Fibroblast of peridontal ligament (primary cell): Measurements from ENCODE around the gene ALKBH5.

Source experiments
- DNase-seq: peaks from one replicate; pipeline ENCODE4 v3.0.0-alpha.2; 2010; ENCODE audit errors: extremely low read depth

Gene ALKBH5

GRCh38 chr17:18245038-18245776 lies 61.6 kb downstream of the ALKBH5 start:
- no peak for DNase-seq

GRCh38 chr17:18246109-18246725 lies 62.6 kb downstream of the ALKBH5 start:
- no peak for DNase-seq

DNA sequence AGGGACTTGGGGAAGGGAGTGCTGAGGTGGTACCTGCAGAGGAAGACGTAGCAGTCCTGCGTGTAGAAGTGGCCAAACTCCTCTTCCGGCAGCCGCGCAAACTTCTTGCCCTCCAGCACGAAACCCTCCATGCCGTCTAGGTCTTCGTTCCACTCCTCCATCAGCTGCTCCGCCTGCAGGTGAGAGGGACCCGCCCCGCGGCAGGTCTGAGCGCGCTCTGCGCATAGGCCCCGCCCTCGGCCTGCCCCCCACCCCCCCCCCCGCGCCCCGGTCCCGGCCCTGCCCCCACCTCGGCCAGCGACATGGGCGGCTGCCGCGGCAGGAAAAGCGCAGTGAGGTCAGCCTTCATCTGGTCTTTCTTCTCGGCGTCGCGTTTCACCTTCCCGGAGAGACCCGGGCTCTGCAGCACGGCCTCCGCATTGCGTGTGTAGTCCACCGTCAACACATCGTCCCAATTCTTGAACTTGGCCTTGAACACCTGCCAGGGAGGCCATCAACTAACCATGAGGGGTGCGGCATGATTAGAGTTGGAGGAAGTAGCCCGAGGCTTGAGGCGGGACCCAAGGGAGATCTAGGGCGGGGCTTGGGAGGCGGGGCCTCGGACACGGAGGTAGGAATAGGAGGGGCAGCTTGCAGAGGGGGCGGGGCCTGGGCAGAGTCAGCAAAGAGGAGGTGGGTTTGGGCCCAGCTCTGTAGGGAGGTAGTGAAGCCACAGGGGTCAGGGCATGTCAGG lies 63.4 kb downstream of the ALKBH5 start:
- DNase-seq, result no peak

DNA sequence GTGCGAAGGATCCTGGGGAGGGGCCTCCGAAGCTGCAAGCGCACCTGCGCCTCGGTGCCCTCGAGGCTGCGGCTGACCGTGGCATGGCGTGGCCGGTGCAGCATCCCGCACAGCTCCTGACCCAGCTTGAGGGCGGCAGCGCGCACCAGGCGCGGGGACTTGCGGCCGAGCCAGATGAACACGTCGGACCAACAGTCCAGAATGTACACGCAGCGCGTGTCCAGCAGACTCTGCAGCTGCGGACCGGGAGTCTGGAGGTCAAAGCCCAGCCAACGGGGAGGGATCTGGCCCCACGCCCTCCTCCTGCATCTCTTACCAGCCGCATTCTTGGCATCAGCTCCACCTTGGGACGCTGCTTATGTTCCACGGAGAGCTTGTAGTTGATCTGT lies 64.0 kb downstream of the ALKBH5 start:
- DNase-seq, result no peak

GRCh38 chr17:18248300-18248731 lies 64.7 kb downstream of the ALKBH5 start:
- DNase-seq, result peak; percentile 70

DNA sequence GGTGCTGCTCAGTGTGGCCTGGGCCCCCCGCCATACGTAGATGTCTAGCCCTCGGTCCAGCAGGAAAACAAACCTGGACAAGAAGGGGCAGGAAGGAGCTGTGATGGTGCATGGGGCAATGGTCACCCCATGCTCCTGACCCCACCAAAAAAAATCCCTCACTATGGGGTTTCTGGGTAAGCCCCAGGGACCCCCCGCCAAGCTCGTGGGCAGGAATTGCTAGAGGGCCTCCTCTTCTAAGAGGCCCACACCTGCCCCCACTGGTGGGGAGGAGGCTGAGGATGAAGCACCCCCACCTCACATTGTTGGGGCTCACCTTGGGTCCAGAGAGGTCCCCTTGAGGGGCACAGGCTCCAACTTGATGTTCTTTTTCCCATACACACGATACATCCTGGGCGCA lies 65.2 kb downstream of the ALKBH5 start:
- DNase-seq, result no peak

- DNase-seq, result no peak
Observed at GRCh38 chr17:18250259-18250658, 66.6 kb downstream of the ALKBH5 start.

DNA sequence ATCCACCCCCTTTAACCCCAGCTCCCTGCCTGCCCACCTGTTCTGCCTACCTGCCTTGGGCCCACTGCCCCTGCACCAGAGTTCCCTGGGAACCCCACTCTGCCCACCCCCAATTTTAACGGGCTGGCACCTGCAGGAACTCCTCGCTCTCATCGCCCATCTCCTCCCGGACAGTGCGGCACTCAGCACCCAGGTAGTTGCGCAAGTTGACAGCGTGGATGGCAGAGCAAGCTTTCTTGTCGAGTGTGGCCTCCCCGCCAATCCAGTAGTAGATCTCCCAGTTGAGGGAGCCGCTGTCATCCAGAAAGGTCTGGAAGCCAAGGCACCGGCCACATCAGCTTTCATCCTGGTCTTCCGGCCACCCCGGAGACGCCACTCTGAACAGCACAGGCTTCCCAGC lies 67.1 kb downstream of the ALKBH5 start:
- no peak for DNase-seq

DNA sequence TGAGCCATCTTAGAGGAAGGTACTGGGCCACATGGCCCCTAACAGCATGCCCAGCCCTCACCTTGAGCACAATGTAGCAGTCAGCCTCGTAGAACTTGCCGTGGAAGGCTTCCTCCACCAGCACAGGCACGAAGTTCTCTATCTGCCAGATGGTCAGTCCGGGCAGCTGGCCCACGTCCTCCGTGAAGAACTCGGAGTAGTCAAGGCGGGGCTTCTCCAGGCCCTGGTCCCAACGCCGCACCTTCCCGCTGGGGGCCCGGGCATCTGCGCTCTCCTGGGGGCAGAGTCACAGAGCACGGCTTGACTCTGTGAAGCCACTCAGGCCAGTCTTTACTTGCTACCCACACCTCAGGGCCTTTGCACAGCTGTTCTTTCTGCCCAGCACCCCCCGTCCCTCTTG lies 67.6 kb downstream of the ALKBH5 start:
- DNase-seq, result no peak

GRCh38 chr17:18252160-18252559 lies 68.5 kb downstream of the ALKBH5 start:
- DNase-seq, result no peak

DNA sequence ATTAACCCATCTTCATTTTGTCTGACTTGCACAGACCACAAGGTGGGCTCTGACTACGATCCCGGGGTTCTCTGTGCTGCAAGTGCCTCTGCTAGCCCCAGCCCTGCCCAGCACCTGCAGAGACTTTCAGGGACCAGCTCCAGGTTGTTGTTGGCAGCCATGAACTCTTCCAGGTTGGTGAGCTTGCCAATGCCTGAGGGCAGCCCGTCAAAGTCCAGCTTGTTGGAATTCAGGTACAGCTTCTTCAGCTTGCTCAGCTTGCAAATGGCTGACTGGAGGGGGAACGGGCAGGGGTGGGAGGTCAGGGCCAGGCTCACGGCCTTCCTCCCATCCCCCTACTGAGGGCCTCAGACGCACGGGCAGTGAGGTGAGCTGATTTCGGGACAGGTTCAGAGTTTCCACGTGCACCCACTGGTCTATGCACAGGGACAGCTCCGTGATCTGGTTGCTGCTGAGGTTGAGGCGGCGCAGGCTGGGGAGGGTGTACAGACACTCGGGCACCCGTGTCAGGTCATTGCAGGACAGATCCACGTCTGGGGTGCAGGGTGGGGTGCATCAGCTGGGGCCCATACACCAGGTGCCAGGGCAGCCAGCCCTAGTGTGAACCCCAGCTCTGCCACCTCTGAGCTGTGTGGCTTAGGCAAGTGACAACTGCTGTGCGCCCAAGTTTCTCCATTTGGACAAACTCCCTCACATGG lies 69.7 kb downstream of the ALKBH5 start:
- no peak for DNase-seq

DNA sequence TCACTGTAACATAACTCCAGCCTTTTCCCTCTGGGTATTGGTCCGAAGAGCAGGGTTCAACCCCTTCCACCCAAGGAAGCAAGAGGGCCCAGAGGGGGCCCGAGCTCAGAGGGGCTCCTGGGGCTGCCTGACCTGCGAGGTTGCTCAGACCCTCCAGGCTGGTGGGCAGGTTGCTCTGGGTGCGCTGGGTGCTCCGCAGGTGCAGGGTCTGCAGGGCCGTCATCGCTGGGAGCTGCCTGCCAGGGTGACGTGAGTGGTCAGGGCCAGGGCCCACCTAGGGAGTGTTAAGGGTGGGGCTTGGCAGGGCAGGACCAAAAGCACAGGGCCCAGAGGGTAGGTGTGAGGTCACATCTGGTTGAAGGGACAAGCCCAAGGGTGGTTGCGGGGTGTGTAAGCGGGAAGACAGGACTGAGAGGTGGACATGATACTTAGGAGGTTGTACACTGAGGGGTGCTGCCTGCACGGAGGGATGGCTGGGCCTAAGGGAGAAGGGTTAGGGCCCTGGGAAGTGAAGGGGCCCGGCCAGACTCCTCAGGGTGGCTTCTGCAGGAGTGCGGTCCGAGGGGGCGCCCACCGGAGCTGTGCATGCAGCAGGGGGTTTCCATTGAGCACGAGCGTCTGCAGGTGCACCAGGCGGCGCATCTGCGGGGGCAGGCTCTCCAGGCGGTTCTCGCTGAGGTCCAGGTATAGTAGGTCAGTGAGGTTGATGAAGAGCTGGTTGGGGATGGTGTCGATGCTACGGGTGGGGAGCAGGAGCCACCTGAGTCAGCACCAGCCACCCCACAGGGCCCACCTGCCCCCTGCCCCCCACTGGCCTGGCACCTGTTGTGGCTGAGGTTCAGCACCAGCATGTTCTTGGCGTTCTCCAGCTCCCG lies 70.6 kb downstream of the ALKBH5 start:
- DNase-seq, result no peak

GRCh38 chr17:18254888-18255649 lies 71.4 kb downstream of the ALKBH5 start:
- DNase-seq, result no peak

GRCh38 chr17:18256351-18256750 lies 72.7 kb downstream of the ALKBH5 start:
- no peak for DNase-seq

DNA sequence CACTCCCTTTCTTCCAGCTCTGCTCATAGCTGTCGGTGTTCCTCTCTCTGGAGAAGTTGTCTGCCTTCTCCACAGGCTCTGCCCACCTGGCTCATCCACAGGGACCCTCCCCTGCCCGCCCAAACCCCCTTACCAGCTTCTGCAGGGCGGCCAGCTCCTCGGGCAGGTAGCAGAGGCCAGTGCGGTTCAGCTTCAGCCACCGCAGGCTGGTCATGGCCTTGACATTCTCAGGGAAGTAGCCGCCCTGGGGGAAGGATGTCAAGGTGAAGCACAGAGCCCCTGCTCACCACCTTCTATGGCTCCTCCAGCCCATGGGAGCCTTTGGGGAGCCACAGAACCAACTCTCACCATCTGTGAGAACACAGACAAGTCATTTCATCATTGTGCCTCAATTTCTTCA lies 73.1 kb downstream of the ALKBH5 start:
- DNase-seq, result no peak

DNA sequence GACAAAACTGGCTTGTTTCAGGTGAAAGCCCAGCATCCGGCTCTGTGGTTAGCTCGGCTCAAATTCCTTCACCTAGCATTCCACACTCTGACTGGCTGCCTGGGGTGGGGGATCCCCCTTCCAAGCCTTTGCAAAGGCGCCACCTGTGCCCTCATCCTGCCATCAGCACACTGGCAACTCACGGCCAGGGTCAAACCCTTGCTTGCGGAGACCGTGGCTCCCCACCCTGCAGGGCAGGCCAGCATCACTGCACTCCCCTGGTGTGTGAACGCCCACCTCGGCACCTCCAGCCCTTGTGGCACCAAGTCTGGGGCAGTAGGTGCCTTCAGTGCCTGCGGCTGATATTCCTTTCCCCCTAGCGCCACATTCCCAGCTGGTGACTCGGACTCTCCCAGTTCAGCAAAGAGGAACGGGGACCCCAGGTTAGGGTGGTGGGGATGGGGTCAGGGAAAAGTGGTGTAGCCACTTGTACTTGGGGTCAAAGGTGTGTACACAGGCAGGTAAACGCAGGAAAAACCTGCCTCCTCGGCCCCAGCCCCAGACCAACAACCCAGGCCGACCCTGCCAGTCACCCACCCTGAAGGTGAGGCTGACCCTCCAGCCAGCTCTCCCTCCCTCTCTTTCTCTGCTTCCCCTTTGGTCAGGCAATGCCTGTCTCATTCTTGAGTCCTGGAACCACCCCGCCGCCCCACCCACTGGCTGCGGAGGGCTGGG lies 73.8 kb downstream of the ALKBH5 start:
- no peak for DNase-seq

DNA sequence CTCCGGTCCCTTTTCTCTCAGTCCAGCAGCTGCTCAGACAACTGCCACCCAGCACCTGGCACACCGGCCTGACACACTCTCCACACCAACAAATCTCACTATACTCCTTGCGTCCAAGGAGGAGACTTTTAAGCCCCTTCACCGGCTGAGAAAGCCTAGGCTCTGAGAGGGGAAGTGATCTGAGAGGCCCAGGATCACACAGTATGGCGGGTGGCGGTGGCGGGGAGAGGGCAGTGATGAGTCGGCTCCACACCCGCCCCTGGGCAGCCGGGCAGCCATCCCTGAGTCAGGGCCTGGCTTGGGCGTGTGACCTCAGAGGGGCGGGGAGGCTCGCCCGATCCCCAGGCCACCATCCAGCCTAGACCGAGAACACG lies 74.3 kb downstream of the ALKBH5 start:
- peak; percentile 56 for DNase-seq

DNA sequence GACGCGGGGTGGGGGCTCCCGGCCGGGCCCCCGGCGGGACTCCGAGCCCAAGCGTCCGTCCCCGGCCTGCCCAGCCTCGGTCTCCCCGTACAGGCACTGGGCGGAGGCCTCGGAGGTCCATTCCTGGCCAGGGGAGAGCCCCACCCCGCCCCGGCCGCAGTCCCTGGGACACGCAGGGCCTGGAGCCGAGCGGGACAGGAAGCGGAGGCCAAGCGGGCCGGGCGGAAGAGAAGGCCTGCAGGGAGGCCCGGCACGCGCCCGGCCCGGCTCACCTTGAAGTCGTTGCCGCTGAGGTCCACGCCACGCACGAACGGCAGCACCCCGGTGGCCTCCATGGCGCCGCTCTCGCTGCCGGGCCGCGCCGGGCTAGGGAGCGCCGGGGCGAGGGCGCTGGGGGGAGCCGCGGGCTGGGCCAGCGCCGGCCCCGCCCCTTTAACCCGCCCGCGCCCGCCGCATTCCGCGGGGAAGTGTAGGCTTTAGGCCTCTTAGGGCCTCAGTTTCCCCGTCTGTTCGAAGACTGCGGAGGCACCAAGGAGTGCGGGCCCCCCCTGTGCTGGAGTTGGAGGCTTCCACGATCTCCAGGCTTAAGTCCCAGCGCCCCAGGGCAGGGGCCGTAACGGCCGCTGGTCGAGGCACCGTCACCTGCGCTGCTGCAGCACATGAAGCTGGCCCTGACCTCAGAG lies 74.9 kb downstream of the ALKBH5 start, which contains the start of gene FLII:
Gene FLII (minus strand): TSS at position 383 of the 683 bp plus-strand sequence. CDS start 48 bp downstream, at position 335.
- peak; percentile 23 for DNase-seq
